OCI-LY3 (cell line): ENCODE results near the gene PTDSS2.

Experiments
- EZH2phosphoT487 ChIP-seq: fragments of 200-600 bp; shearing (Covaris generic); IDR thresholded peaks from 2 replicates; pipeline ENCODE4 v1.6.1; 2018; ENCODE audit warnings: antibody characterized with exemption, mixed run types, low read depth
- TF ChIP-seq, protein P1 (sequence below): fragments of 200-600, 300-600 bp; sonication (generic); IDR thresholded peaks from 2 replicates; pipeline ENCODE4 v1.5.1; 2014; ENCODE audit warnings: antibody characterized with exemption, low read length, low read depth

DNA sequence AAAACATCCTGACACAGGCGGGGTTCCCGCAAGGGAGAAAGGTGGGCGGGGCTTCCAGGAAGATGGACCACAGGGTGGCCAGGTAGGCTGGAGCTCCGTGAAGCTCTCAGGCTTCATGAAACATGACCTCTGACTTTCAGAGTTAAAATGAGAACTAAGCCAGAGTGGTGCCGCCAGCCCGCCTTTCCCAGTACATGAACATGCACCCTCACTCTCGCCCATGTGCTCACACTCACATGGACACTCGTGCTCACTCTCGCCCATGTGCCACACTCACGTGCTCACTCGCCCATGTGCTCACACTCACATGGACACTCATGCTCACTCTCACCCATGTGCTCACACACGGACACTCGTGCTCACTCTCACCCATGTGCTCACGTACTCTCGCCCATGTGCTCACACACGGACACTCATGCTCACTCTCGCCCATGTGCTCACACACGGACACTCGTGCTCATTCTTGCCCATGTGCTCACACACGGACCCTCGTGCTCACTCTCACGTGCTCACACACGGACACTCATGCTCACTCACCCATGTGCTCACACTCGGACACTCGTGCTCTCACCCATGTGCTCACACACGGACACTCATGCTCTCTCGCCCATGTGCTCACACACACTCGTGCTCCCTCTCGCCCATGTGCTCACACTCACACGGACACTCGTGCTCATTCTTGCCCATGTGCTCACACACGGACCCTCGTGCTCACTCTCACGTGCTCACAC, 46.9 kb downstream of the PTDSS2 start:
- TF ChIP-seq, protein P1, sequence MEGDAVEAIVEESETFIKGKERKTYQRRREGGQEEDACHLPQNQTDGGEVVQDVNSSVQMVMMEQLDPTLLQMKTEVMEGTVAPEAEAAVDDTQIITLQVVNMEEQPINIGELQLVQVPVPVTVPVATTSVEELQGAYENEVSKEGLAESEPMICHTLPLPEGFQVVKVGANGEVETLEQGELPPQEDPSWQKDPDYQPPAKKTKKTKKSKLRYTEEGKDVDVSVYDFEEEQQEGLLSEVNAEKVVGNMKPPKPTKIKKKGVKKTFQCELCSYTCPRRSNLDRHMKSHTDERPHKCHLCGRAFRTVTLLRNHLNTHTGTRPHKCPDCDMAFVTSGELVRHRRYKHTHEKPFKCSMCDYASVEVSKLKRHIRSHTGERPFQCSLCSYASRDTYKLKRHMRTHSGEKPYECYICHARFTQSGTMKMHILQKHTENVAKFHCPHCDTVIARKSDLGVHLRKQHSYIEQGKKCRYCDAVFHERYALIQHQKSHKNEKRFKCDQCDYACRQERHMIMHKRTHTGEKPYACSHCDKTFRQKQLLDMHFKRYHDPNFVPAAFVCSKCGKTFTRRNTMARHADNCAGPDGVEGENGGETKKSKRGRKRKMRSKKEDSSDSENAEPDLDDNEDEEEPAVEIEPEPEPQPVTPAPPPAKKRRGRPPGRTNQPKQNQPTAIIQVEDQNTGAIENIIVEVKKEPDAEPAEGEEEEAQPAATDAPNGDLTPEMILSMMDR, result no peak
- TF ChIP-seq EZH2phosphoT487, result no peak
